ENCODE data around the gene GALNT17.

DNA sequence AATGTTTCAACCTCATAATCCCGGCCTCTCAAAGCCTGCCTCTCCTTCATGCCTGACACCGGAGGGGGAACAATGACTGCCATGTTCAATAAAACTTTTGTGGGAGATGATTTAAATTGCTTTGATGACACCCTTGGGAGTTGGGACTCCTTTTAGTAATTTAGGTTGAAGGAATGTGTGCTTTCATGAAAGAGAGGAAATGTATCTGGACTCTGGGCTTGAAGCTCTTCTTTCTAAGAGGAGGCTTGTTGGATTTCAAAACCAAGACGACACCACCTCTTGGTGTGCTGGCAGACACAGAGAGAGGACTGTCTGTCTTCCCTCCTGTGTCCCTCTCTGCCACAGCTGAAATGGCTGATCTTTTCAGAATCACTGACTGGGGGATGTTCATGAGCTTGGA lies 168.1 kb downstream of the GALNT17 start:
- TF ChIP-seq, protein P1, sequence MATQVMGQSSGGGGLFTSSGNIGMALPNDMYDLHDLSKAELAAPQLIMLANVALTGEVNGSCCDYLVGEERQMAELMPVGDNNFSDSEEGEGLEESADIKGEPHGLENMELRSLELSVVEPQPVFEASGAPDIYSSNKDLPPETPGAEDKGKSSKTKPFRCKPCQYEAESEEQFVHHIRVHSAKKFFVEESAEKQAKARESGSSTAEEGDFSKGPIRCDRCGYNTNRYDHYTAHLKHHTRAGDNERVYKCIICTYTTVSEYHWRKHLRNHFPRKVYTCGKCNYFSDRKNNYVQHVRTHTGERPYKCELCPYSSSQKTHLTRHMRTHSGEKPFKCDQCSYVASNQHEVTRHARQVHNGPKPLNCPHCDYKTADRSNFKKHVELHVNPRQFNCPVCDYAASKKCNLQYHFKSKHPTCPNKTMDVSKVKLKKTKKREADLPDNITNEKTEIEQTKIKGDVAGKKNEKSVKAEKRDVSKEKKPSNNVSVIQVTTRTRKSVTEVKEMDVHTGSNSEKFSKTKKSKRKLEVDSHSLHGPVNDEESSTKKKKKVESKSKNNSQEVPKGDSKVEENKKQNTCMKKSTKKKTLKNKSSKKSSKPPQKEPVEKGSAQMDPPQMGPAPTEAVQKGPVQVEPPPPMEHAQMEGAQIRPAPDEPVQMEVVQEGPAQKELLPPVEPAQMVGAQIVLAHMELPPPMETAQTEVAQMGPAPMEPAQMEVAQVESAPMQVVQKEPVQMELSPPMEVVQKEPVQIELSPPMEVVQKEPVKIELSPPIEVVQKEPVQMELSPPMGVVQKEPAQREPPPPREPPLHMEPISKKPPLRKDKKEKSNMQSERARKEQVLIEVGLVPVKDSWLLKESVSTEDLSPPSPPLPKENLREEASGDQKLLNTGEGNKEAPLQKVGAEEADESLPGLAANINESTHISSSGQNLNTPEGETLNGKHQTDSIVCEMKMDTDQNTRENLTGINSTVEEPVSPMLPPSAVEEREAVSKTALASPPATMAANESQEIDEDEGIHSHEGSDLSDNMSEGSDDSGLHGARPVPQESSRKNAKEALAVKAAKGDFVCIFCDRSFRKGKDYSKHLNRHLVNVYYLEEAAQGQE (IDR thresholded peaks at IDR 0.05; ENCODE audit: low read depth), result no peak
- TF ChIP-seq TAF1 (IDR thresholded peaks at IDR 0.05; ENCODE audit: low read depth) (no peak), EP300 (IDR thresholded peaks at IDR 0.05; ENCODE audit: borderline replicate concordance) (no peak), ZBTB7A (IDR thresholded peaks at IDR 0.05; ENCODE audit: low read depth) (no peak), CEBPB (IDR thresholded peaks at IDR 0.05) (no peak), RAD21 (IDR thresholded peaks at IDR 0.05; ENCODE audit: low read depth) (no peak), YY1 (IDR thresholded peaks at IDR 0.05; ENCODE audit: low read depth) (no peak)
- TF ChIP-seq, protein P2, sequence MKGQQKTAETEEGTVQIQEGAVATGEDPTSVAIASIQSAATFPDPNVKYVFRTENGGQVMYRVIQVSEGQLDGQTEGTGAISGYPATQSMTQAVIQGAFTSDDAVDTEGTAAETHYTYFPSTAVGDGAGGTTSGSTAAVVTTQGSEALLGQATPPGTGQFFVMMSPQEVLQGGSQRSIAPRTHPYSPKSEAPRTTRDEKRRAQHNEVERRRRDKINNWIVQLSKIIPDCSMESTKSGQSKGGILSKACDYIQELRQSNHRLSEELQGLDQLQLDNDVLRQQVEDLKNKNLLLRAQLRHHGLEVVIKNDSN (IDR thresholded peaks at IDR 0.05), result no peak
